Fibroblast of gingiva (primary cell): Measurements from ENCODE around the gene CSNK2A3.
A peak's percentile ranks its signal among the peaks of the same experiment; 100 is the strongest.
"Not testable (repeated sequence)": the region's sequence is repeated elsewhere in the genome, so short reads cannot be mapped to it uniquely, and the experiment has no call there.

Experiments used
- DNase-seq: peaks from one replicate; pipeline ENCODE4 v3.0.0-alpha.2; 2011; ENCODE audit warnings: low read depth

The CSNK2A3 gene

DNA sequence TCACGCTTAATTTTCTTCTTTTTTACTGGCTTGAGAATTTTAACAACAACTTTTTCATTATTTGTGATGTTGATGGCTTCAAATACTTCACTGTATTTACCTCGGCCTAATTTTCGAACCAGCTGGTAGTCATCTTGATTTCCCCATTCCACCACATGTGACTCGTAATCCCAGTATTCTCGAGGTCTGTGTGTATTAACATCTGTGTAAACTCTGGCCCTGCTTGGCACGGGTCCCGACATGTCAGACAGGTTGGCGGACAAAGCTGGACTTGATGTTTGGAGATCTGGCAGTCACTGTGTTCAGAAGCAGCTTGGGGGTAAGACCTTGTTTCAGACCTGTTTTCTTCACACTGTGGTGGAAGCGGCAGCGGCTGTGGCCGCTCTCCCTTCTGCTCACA, at the start of gene CSNK2A3:
CSNK2A3 (minus strand) TSS at position 373 of the 400 bp plus-strand sequence; CDS start at position 242, 131 bp downstream.
- DNase-seq = not testable (repeated sequence)

DNA sequence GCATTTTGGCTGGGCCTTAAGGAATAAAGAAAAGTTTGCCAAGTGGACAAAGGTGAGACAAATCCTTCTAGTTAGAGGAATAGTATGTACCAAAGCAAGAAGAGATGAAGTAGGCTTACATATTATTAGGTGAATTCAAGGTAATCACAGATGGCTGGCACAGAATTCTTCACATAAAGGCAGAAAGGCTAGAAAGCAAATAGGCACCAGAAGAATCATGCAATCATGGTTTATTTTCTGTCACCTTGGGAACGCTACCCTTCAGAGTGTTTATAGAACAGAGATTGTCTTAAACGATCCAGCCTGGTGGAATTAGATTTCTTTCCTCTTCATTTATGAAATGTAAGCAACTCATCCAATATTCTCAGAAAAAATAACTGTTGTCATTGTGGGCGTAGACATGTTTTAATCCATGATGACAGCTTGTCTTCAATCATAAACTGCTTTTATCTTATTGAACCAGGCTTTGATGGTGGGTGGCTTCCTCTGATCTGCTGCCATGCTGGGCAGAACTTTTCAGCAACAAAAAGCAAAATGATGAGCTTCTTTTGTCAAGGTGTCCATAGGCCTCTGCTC, 49.0 kb upstream of the CSNK2A3 start:
- DNase-seq = no peak

DNA sequence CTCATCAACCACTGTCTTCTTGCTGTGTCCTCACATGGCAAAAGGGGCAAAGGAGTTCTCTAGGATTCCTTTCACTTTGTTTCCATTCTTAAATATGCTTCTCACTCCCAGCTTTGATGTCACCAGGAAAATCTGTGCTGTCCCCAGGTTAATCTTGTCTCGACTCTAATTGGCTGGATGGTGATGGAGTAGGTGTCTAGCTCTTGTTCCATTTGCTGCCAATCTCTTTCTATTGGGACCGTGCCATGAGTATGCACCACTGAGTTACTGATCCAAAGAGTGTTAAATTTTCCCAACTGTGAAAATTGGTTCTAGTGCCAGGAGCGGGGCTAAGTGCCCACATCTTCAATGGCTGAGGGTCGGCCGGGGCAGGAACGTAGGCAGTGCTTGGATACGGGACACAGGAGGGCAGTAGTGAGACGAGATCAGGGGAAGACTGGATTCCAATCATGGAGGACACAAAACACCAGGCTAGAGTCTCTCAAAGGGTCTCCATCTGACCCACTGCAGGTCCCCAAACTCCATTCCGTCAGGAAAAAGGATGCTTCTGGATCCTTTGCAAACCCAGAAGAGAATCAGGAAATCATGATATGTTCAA, 47.7 kb upstream of the CSNK2A3 start:
- no peak for DNase-seq

DNA sequence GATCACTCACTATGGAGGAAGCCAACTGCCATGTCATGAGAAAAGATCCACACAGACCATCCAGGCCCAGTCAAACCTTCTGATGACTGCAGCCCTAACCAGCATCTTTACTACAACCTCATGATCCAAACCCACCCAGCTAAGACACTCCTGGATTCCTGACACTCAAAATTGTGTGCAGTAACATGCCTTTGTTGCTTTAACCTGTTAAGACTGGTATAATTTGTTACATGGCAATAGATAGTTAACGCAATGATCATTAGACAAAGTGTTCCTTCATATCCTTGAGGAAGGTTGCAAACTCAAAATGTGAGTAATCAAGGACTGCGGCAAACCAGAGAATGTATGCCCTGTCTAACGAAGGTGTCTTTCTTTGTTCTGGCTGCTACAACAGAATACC, 47.1 kb upstream of the CSNK2A3 start:
- no peak for DNase-seq

DNA sequence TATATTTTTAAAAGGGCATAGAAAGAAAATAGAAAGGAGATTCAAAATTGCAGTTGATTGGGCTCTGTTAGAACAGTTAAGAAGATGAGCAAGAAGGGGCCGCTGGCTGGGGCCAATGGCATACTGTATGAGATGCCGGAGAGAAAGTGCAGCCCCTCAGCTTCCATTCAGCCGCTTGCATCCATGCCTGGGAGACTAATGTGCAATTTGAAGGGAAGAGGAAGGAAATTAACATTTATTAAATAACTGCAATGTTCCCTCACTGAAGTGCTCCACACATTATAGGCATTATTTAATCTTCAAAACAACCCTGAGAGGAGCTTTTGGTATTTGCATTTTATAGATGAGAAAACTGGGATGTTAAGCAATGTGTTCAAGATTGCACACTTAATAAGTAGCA, 44.7 kb upstream of the CSNK2A3 start:
- no peak for DNase-seq

DNA sequence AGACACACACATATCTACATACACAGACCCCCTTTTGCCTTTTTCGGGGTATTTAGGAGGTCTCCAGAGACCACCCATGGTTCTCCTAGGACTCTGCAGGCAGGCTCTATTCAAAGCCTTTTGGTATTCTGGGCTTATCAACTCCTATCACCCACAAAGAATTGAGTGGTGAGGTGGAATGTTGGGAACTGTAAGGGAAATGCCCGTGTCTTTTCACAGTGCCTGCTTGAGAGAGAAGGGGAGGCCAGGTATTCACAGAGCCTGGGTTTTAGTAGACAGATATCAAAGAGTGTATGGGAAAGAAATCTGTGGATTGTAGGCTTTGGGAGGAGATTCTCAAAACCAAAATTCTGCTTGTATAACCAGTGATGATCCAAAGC, 44.0 kb upstream of the CSNK2A3 start:
- DNase-seq = no peak

DNA sequence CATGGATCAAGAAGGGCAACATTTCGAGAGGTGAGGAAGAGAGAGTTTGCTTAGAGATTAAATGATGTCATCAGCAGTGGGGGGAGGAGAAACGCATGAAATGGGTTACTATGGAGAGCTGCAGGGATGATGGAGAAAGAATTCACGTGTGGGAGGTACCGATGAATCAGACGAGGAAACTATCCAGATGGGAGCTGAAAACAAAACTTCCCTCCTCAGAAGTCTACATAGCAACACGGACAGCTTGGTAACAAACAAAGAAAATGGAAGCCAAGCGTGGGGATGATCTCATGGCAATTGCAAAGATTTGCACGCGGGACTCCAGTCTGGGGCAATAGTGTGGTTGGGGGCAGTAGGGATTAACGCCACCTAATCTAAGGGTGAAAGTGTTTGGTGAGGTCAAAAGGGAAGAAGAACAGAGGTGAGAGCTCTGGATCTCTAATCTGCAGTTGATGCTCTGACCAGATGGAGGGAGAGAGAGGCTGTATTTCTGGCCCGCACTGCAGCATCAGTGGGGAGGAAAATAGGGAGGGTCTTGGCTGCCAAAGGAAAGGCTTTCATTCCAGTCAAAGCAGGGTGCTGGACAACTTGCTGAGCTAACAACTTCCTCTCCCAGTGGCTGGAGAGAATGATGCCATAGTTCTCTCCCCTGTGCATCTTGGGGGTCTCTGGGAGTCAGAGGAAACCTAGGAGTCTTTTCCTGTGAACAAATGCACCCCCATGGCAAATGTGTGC, 43.4 kb upstream of the CSNK2A3 start:
- DNase-seq = peak; percentile 59

DNA sequence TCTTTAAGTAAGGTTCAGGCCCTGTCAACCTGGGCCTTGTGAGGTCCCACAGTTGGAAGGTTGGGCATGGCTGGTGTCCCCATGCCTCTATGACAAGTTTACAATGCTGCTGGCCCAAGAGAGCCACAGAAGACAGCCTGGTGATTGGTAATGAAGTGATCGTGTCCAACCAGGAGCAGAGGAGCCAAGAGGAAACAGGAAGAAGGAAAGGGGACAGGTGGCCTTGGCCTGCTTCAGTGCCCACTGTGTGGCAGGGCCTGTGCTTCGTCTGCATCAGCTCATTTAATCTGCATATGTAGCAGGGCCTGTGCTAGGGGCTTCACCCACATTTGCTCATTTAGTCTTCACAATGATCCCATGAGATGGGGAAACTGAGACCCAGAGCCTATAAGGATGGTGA, 42.1 kb upstream of the CSNK2A3 start:
- DNase-seq = no peak

DNA sequence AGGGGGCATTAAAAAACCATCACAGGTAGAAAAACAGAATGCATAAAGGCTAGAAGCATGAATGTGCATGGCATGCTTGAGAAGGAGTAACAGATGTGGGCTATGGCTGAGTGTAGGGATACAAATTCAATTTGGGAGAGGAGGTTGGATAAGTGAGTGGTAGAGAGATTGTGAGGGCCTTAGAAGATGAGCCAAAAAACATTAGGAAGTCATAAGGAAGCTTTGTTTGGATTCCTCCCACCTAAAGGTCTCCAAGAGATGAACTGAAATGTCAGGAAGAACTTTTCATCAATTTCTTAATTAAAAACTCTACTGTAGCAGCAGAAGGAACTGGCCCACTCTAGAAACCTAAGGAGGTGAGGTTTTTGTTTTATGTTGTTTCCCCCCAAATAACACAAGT, 41.2 kb upstream of the CSNK2A3 start:
- no peak for DNase-seq

DNA sequence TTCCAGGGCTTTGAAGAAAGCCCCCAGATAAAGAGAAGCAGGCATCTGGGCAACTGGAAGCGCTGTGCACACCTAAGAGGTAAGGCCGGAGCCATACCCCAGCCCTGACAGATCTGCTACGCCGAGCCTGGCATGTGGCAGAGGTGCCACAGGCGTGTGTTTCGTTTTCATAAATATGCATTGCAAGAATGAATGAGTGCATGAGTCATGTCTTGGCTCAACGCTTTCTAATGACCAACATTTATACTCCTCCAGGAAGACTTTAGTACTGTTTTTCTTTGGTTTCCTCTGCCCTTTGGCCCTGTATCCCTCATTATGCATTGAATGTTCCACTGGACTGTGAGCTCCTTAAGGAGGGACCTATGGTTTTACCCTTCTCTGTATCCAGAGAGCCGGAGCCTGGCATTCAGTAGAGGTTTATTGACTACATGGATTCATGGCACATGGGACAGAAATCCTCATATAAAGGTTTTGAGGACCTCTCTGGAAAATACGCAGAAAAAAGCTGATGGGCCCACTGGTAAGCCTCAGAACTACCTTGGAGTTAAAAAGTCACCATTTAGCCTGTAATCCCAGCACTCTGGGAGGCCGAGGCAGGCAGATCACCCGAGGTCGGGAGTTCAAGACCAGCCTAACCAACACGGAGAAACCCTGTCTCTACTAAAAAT, 38.9 kb upstream of the CSNK2A3 start:
- DNase-seq = peak; percentile 78

DNA sequence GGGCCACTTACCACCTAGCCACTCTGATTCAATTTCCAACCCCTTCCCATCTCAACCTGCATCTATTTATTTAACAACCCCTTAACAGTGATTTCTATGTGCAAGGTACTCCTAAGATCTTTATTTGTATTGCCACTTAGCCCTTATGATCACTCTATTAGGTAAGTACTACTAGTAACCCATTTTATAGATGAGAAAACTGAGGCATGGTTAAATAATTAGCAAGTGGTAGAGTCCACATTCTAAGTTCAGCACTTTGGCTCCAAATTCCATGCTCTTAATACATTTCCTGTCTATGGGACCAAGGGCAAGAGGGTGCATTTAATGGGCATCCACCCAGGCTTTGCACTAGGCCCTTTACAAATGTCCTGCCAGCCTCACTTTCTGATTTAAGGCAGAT, 38.1 kb upstream of the CSNK2A3 start:
- no peak for DNase-seq

DNA sequence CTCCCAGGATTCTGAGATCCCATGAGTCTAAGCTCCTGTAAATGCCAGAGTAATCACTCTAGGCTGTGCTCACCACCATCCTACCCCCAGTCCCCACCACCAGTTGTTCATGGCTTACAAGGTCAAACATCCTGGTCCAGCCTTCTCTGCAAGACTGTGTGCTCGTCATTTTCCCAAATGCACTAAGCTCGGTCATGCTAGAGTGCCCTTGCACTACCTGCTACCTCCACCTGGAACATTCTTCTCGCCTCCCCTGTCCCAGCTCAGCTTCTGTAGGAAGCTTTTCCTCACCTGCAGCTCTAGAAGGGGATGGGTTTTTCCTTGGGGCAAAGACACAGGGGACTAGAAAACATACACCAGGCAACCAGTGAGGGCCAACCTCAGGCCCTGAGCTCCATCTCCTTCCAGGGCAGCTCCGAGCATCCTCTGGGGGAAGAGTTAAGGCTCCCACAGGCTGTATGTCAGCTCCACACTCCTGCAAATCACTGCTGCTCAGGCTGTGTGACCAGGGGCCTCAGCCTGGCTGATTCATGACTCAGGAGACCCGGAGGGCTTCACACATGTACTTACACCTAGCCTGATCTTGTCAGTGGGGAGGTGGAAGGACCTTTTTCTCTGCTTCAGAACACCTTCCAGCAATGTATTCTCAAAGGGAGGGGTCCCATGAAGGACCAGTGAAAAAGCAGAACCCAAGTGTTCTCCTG, 37.2 kb upstream of the CSNK2A3 start:
- DNase-seq = no peak

DNA sequence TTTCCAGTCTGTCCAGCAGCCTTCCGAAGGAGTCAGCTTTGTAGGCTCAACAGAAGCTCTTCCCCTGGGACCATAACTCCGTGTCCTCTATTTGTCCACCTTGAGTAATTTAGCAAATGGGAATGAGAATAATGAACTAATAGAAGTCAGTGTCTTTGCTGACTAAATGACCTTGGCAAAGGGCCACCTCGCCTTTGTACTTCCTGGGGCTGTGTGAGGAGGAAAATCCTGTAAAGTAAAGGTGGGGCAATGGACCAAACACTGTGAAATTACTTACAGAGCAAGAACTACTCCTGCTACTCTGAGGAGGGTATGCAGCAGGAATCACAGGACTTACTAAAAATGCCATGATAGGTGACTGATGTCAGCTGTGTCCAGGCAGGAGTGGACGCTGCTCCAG, 36.2 kb upstream of the CSNK2A3 start:
- DNase-seq = no peak

DNA sequence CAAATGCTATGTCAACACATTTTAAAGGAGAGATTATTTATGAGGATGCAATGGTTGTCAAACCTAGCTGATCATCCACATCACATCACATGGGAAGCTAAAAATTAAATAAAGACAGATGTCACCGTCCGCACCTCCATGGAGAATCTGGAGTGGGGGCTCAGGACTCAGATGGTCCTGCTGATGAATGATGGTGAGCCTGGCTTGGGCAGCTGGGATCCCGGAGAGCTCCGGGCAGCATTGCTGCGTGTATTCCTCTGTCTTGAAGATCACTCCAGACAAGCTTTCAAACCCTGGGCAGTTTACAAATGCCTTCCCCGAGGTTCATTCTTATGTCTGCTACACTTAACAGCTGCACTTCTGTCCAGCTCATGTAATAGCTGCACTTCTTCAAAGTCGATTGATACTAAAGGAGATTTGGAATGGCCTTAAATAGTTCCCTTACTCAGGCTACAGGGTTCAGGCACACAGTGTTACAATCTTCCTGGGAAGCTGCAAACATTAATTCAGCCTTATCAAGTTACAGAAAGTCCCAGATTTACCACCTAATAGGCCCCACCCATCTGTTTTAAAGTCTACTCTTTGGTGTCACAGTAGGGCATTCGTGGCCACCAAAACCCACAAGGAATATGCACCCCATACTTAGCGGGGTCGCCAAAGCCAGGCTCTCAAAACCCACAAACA, 34.7 kb upstream of the CSNK2A3 start:
- no peak for DNase-seq

DNA sequence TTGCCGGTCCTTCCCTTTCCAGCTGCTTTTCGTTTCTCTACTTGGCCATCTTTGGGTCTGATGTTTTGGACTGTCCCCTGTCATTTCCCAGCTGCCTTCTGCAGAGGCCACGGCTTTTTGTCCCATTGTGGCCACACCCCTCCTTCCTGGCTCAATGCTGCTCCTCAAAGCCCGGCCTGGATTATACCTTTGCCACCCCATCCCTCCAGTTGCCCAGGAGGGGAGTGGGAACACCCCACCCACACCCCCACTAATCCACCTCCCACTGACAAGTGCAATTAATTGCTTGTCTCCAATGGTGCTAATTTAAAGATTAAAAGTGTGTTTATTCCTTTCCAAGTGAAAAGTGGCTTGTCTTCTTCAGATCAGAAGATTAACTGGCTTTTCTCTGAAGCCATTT, 34.2 kb upstream of the CSNK2A3 start:
- no peak for DNase-seq

DNA sequence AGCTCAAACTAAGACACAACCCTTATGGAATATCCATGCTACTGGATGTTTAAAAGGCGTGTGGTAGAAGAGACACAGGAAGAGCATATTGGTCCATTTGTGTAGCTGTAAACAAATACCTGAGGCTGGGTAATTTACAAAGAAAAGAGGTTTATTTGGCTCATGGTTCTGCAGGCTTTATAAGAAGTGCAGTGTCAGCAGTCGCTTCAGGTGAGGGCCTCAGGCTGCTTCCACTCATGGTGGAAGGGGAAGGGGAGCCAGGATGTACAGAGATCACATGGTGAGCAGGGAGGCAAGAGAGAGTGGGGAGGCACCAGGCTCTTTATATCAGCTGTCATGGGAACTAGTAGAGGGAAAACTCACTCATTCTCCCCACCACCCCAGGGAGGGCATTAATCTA, 31.8 kb upstream of the CSNK2A3 start:
- DNase-seq = no peak

DNA sequence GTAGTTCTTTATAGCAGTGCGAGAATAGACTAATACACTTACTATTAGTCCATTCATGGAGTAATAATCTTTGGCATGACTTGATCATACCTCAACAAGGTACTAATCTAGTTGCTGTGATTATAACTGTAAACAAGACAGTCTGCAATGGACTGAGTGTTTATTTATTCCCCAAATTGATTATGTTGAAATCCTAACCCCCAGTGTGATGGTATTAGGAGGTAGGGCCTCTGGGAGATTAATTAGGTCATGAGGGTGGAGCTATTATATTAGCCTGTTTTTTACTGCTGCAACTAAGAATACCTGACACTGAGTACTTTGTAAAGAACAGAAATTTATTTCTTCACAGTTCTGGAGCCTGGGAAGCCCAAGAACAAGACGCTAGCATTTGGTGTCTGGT, 30.9 kb upstream of the CSNK2A3 start:
- no peak for DNase-seq

DNA sequence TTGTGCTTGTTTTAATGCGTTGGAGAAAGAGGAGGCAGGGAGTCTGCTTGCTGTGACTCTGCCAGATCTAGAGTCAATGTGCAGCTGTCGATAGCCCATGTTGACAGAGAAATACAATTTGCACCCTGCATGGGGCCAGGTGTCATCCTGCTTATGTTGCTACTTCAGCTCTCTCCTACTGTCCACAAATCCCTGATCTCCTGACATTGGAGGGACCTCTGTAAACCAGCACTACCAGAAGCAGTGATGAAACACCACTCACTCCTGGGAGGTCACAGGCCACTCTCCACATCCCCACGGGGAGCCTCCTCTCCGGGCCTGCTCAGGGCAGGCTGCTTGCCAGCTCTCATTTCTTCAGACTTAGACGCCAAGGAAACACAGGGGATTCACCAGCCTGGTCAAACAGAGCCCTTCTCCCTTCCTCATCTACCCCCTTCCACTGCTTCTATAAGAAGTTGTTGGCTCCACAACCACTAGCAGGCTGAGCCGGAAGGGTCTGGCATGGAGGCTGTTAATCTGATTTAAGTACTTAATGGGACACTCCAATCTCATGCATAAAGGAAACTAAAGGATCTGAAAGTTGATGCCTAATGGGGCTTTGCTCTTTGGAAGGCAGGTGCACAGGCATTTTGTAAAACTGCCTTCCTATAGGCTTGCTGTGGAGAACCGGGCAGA, 29.9 kb upstream of the CSNK2A3 start:
- DNase-seq = no peak

DNA sequence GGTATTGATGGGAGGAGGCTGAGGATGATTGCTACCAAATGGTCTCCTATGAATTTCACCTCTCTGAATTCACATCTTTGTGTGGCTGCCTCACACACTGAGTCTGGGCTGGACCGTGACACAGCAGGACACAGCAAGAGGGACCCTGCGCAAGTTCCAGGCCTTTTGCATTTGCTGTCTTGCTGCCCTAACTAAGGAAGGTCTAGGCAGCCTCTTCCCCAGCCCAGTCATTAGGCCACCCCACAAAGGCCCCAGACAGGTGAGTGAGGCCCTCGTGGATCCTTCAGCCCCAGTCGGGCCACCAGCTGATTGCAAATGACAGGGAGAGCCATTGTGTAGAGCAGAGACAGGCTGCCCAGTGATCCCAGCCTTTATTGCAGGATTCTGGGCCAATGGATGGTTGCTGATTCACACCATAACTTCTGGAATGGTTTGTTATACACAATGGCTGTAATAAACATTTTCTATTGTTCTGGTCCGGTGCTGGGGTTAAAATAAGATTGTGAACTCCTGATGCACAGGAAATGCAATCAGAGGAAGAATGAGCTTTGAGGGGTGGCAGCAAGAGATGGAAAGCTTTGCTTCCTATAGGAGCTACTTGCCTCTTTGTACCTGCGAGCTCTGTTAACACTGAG, 28.5 kb upstream of the CSNK2A3 start:
- DNase-seq = no peak

DNA sequence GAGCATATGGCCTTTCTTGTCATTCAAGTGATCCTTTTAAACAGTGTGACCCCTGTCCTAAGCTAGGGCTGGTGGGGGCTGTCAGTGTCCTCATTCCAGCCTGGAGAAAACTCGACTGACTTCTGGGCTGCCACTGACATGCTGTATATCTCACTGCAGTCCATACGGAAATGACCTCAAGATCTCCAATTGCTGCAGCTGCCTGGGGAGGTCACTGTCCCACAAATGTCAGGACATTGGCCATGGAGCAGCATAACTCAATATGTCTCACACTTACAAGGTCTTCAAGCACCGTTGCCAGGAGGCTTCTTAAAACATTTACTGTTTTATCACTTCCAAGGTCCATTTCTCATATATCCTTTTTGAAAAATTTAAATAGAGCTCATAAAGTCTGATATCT, 27.8 kb upstream of the CSNK2A3 start:
- no peak for DNase-seq

DNA sequence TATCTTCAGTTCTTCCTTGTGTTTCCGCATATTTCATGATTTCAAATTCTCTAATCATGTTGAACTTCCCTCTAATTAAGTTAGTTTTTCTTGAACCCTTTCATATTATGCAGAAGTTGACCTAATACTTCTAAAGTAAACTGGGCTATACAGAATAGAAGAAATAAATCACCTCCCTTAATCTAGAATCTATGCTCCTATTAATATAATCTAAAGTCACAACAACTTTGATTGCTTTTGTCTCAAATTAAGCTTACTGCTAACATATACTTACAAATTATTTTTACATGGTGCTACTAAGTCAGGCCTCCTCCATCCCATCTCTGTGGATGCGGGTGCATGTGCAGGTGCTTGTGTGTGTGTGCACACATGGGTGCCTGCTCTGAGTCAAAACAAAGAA, 27.3 kb upstream of the CSNK2A3 start:
- DNase-seq = no peak
